Psoas muscle (tissue), 8 donors: ENCODE results near the gene EXOC3L4. TPM values are rescaled to one million over a fixed set of nuclear protein-coding genes. Genes with fewer than 3 reads are reported as not detected.

Experiments
- ATAC-seq, 4 donors: fragments of 200-7000 bp; cut with Tn5 transposase; one replicate each; pipeline ENCODE4 v1.9.1; 2020; ENCODE audit warnings: moderate library complexity in 3 of 4, mild to moderate bottlenecking in 2 of 4
- DNase-seq, 2 donors: peaks; one replicate each; pipeline ENCODE4 v3.0.0-alpha.2; 2020
- H3K27ac ChIP-seq: fragments of 200-600 bp; one replicate; pipeline ENCODE4 v1.8.0; 2022
- H3K27me3 ChIP-seq, 3 donors: fragments of 200-600 bp in 1 of 3; one replicate each; pipeline versions ENCODE4 v1.6.1 to v1.8.0; 2013 to 2022; ENCODE audit warnings: low read length in 2 of 3, mild to moderate bottlenecking in 2 of 3, moderate library complexity in 1 of 3; ENCODE audit not compliant: insufficient read depth in 3 of 3
- H3K36me3 ChIP-seq, 2 donors: fragments of 200-600 bp in 1 of 2; one replicate each; pipeline versions ENCODE4 v1.6.1 to v1.8.0; 2013 to 2022; ENCODE audit warnings: low read depth in 1 of 2, mild to moderate bottlenecking in 1 of 2, moderate library complexity in 1 of 2; ENCODE audit not compliant: insufficient read depth in 1 of 2
- H3K4me1 ChIP-seq: fragments of 200-600 bp; one replicate; pipeline ENCODE4 v1.8.0; 2022
- H3K4me3 ChIP-seq: fragments of 200-600 bp; one replicate; pipeline ENCODE4 v1.8.0; 2022; ENCODE audit warnings: mild to moderate bottlenecking
- H3K9me3 ChIP-seq: fragments of 200-600 bp; one replicate; pipeline ENCODE4 v1.8.0; 2022
- CTCF ChIP-seq: fragments of 200-600 bp; IDR thresholded peaks from one replicate; pipeline ENCODE4 v1.8.0; 2022; ENCODE audit warnings: antibody characterized with exemption
- WGBS, 3 donors: extraction: QIAGEN DNeasy Blood & Tissue Kit; methylation state at CpG; one replicate each; pipeline versions ENCODE4 v1.1.6 to v1.1.7; 2013; 5-methylcytosine and 5-hydroxymethylcytosine counted together
- intact Hi-C, 2 donors: fragments of 100-400 bp; cut with DNase I; formaldehyde crosslinking; loops; one replicate each; pipeline versions ENCODE4 v1.11.0 to v1.14.2; 2022
- polyA plus RNA-seq, 3 donors: library from polyadenylated mRNA; stranded (reverse); fragments of 200-250 nt; gene quantifications; one replicate each; pipeline ENCODE4 v1.2.3, GENCODE V29; 2013
- total RNA-seq, 4 donors: library from RNA; stranded (reverse); fragmentation: NEBNext Ultra II Directional in 2 of 4; extraction: Animal tissue kit (Norgen Biotek cat#: 25700) in 2 of 4; gene quantifications; one replicate each; pipeline versions ENCODE4 v1.2.1 to v1.2.4, GENCODE V29; 2021 to 2023
- donor health status: healthy with polysubstance abuse.
- donor health status: DM: no; HTN: no; CAD: no; lungs with moderate emphysema.
- donor health status: Bipolar disorder and iron deficiency.
- donor health status: healthy.
- donor health status: DM: yes; HTN: yes; CAD: no.
- donor health status: DM: no; HTN: no; CAD: no.
- donor health status: DM: no; HTN: no; CAD: no.
- donor health status: DM: yes; HTN: yes; CAD: no.

EXOC3L4 gene
- total and polyA plus RNA-seq, 7 donors = 0.12 to 0.33 (median 0.27) TPM; not detected in 3

- Histone ChIP-seq H3K9me3 (peaks cover 4% of the 10 kb centered on the region), H3K4me1 (peaks cover 2% of the 10 kb centered on the region), H3K27ac (no peak overlapping the region), H3K4me3 (no peak overlapping the region), H3K36me3 (no peaks in the 10 kb centered on the region), H3K27me3 (peaks cover 0 to 47% (median 15%) of the 10 kb centered on the region in 3 donors)
- no peak for TF ChIP-seq CTCF
- ATAC-seq (no peak), DNase-seq (no peak)
- intact Hi-C loops = no loop called here
- WGBS, 3 donors = 74 to 84% (median 80%) methylated on average over 30 to 31 of the region's 31 CpGs
These were observed 3.8 kb downstream of the EXOC3L4 start for GRCh38 chr14:103097994-103098957.

GRCh38 chr14:103099081-103099732 lies 4.7 kb downstream of the EXOC3L4 start:
- intact Hi-C loops = no loop called here
- Histone ChIP-seq H3K27me3 (peaks cover 0 to 56% (median 18%) of the 10 kb centered on the region in 3 donors), H3K27ac (no peak overlapping the region), H3K4me3 (no peak overlapping the region), H3K36me3 (no peaks in the 10 kb centered on the region), H3K4me1 (peaks cover 6% of the 10 kb centered on the region), H3K9me3 (peaks cover 4% of the 10 kb centered on the region)
- no peak for TF ChIP-seq CTCF
- no peak for ATAC-seq
- DNase-seq = no peak
- WGBS, 3 donors = 67 to 78% (median 74%) methylated on average over 11 to 12 of the region's 12 CpGs

GRCh38 chr14:103099733-103100280 lies 5.3 kb downstream of the EXOC3L4 start:
- Histone ChIP-seq H3K36me3 (no peaks in the 10 kb centered on the region), H3K4me3 (no peak overlapping the region), H3K4me1 (peaks cover 10% of the 10 kb centered on the region), H3K27ac (no peak overlapping the region), H3K9me3 (peaks cover 4% of the 10 kb centered on the region), H3K27me3 (peaks cover 0 to 62% (median 19%) of the 10 kb centered on the region in 3 donors)
- intact Hi-C loops = no loop called here
- DNase-seq (no peak), ATAC-seq (no peak)
- no peak for TF ChIP-seq CTCF
- 82 to 95% (median 89%) methylated on average over 7 to 8 of the region's 8 CpGs for WGBS, 3 donors

- H3K4me3 ChIP-seq = no peak overlapping the region
- no peak overlapping the region for H3K27ac ChIP-seq
- no peak for TF ChIP-seq CTCF
- ATAC-seq (no peak), DNase-seq (no peak)
- peaks cover 12% of the 10 kb centered on the region for H3K4me1 ChIP-seq
- 85 to 90% (median 89%) methylated on average over 25 of the region's 25 CpGs for WGBS, 3 donors
- H3K9me3 ChIP-seq = peaks cover 4% of the 10 kb centered on the region
- H3K36me3 ChIP-seq = no peaks in the 10 kb centered on the region
- H3K27me3 ChIP-seq = peaks cover 0 to 63% (median 19%) of the 10 kb centered on the region in 3 donors
- intact Hi-C loops = no loop called here
These were observed 6.0 kb downstream of the EXOC3L4 start for GRCh38 chr14:103100281-103101121.
